Liver (tissue), 9 donors: ENCODE measurements around the gene RAB31. TPM values are rescaled to one million over a fixed set of nuclear protein-coding genes. Genes with fewer than 3 reads are reported as not detected.

Experiments used
- DNase-seq: peaks from one replicate; pipeline ENCODE4 v3.0.0-alpha.2; 2017; ENCODE audit warnings: low spot score
- H3K27ac ChIP-seq, 2 donors: one replicate each; pipeline ENCODE4 v1.7.0; 2013; ENCODE audit warnings: inconsistent platforms in 2 of 2, low read length in 2 of 2, control low read depth in 1 of 2, low read depth in 1 of 2, mild to moderate bottlenecking in 1 of 2
- H3K27me3 ChIP-seq, 4 donors: one replicate each; pipeline versions ENCODE4 v1.6.1 to v1.7.0; 2013; ENCODE audit warnings: low read length in 3 of 4, inconsistent platforms in 1 of 4, mild to moderate bottlenecking in 1 of 4, moderate library complexity in 1 of 4; ENCODE audit not compliant: control insufficient read depth in 4 of 4, insufficient read depth in 4 of 4
- H3K36me3 ChIP-seq, 4 donors: one replicate each; pipeline versions ENCODE4 v1.6.1 to v1.7.0; 2013; ENCODE audit warnings: low read length in 3 of 4, mild to moderate bottlenecking in 3 of 4, low read depth in 1 of 4, moderate library complexity in 1 of 4; ENCODE audit not compliant: control insufficient read depth in 4 of 4, insufficient read depth in 3 of 4
- H3K4me1 ChIP-seq, 4 donors: one replicate each; pipeline versions ENCODE4 v1.6.1 to v1.7.0; 2013; ENCODE audit warnings: low read length in 3 of 4, mild to moderate bottlenecking in 3 of 4, moderate library complexity in 1 of 4; ENCODE audit not compliant: control insufficient read depth in 4 of 4, insufficient read depth in 4 of 4
- H3K4me3 ChIP-seq, 3 donors: one replicate each; pipeline versions ENCODE4 v1.6.1 to v1.7.0; 2013; ENCODE audit warnings: low read length in 3 of 3, control low read depth in 1 of 3, low read depth in 1 of 3, mild to moderate bottlenecking in 1 of 3
- H3K9ac ChIP-seq, 2 donors: one replicate each; pipeline ENCODE4 v1.7.0; 2013; ENCODE audit warnings: low read length in 2 of 2, mild to moderate bottlenecking in 2 of 2, moderate library complexity in 2 of 2, control low read depth in 1 of 2, low read depth in 1 of 2
- H3K9me3 ChIP-seq, 4 donors: one replicate each; pipeline versions ENCODE4 v1.6.1 to v1.7.0; 2013; ENCODE audit warnings: low read length in 3 of 4; ENCODE audit not compliant: control insufficient read depth in 4 of 4
- ATF3 ChIP-seq: IDR thresholded peaks from 2 replicates; pipeline ENCODE4 v1.6.1; 2016; ENCODE audit warnings: antibody characterized with exemption
- CTCF ChIP-seq: fragments of 150-350 bp; IDR thresholded peaks from 2 replicates; pipeline ENCODE4 v1.5.1; 2017; ENCODE audit warnings: improper control_type of control experiment, low read depth, low read length; ENCODE audit not compliant: missing input control
- EGR1 ChIP-seq, 2 donors: IDR thresholded peaks; 2 replicates each; pipeline ENCODE4 v1.6.1; 2016 to 2018; ENCODE audit warnings: antibody characterized with exemption in 2 of 2, low read depth in 2 of 2
- FOXA1 ChIP-seq: IDR thresholded peaks from 2 replicates; pipeline ENCODE4 v1.6.1; 2016; ENCODE audit warnings: antibody characterized with exemption
- FOXA2 ChIP-seq: IDR thresholded peaks from 2 replicates; pipeline ENCODE4 v1.6.1; 2016; ENCODE audit warnings: antibody characterized with exemption
- GABPA ChIP-seq, 2 donors: IDR thresholded peaks in 1 of 2; conservative IDR thresholded peaks in 1 of 2; 2 replicates each; pipeline ENCODE4 v1.6.1; 2016; ENCODE audit warnings: antibody characterized with exemption in 2 of 2, mild to moderate bottlenecking in 1 of 2, moderate library complexity in 1 of 2
- HNF4A ChIP-seq, 2 donors: conservative IDR thresholded peaks; 2 replicates each; pipeline ENCODE4 v1.6.1; 2016; ENCODE audit warnings: antibody characterized with exemption in 2 of 2, mild to moderate bottlenecking in 2 of 2
- HNF4G ChIP-seq: IDR thresholded peaks from 2 replicates; pipeline ENCODE4 v1.6.1; 2016; ENCODE audit warnings: antibody characterized with exemption
- MAX ChIP-seq: IDR thresholded peaks from 2 replicates; pipeline ENCODE4 v1.6.1; 2016; ENCODE audit warnings: antibody characterized with exemption
- NR2F2 ChIP-seq: IDR thresholded peaks from 2 replicates; pipeline ENCODE4 v1.6.1; 2016; ENCODE audit warnings: antibody characterized with exemption
- RAD21 ChIP-seq, 2 donors: IDR thresholded peaks; 2 replicates each; pipeline ENCODE4 v1.6.1; 2016; ENCODE audit warnings: antibody characterized with exemption in 2 of 2, mild to moderate bottlenecking in 2 of 2
- REST ChIP-seq: IDR thresholded peaks from 2 replicates; pipeline ENCODE4 v1.6.1; 2016; ENCODE audit warnings: antibody characterized with exemption, mild to moderate bottlenecking
- RXRA ChIP-seq, 2 donors: IDR thresholded peaks; 2 replicates each; pipeline ENCODE4 v1.6.1; 2017 to 2018; ENCODE audit warnings: antibody characterized with exemption in 2 of 2, mild to moderate bottlenecking in 1 of 2
- SP1 ChIP-seq: IDR thresholded peaks from 2 replicates; pipeline ENCODE4 v1.6.1; 2018; ENCODE audit warnings: antibody characterized with exemption, mild to moderate bottlenecking
- TAF1 ChIP-seq: conservative IDR thresholded peaks from 2 replicates; pipeline ENCODE4 v1.6.1; 2016; ENCODE audit warnings: antibody characterized with exemption, mild to moderate bottlenecking
- ZBTB33 ChIP-seq: IDR thresholded peaks from 2 replicates; pipeline ENCODE4 v1.6.1; 2016; ENCODE audit warnings: antibody characterized with exemption
- WGBS: extraction: QIAGEN DNeasy Blood & Tissue Kit; methylation state at CpG from one replicate; pipeline ENCODE4 v1.1.7; 2013; 5-methylcytosine and 5-hydroxymethylcytosine counted together
- polyA plus RNA-seq, 2 donors: library from polyadenylated mRNA; stranded (reverse) in 1 of 2; unstranded in 1 of 2; fragments of 200-250 nt in 1 of 2; fragments of >200 nt in 1 of 2; fragmentation: Nextera tagmentation in 1 of 2; extraction: Ambion mirVana in 1 of 2; gene quantifications; one replicate each; pipeline versions ENCODE4 v1.2.1 to v1.2.3, GENCODE V29; 2013 to 2015
- total RNA-seq, 2 donors: library from RNA; depleted of rRNA; stranded (reverse); fragments of >200 nt; gene quantifications; one replicate each; pipeline ENCODE4 v1.2.3, GENCODE V29; 2014
- donor health status: healthy.
- donor health status: healthy.
- donor health status: healthy.
- donor health status: healthy.
- donor health status: healthy.

Gene RAB31
- total and polyA plus RNA-seq, 4 donors: 3.6 to 12.8 (median 9.7) TPM

- no peaks in the 10 kb centered on the region for H3K27me3 ChIP-seq
- H3K27ac ChIP-seq: no peak overlapping the region
- TF ChIP-seq HNF4A (conservative IDR thresholded peaks at IDR 0.05): no peak
- no peak for TF ChIP-seq RXRA (IDR thresholded peaks at IDR 0.05)
- no peak for TF ChIP-seq MAX
- no peak for TF ChIP-seq FOXA1
- TF ChIP-seq FOXA2: no peak
- no peak for TF ChIP-seq TAF1
- TF ChIP-seq ZBTB33: no peak
- no peak for TF ChIP-seq HNF4G
- no peak for TF ChIP-seq SP1
- no peak for TF ChIP-seq ATF3
- TF ChIP-seq RAD21 (IDR thresholded peaks at IDR 0.05): no peak
- WGBS: 96% methylated on average over 3 of the region's 3 CpGs
- no peak overlapping the region for H3K9ac ChIP-seq
- no peaks in the 10 kb centered on the region for H3K9me3 ChIP-seq
- H3K4me1 ChIP-seq: no peaks in the 10 kb centered on the region
- H3K36me3 ChIP-seq: no peaks in the 10 kb centered on the region
- H3K4me3 ChIP-seq: no peak overlapping the region
- DNase-seq: no peak
These were observed 17.5 kb upstream of the RAB31 start for GRCh38 chr18:9690418-9691188.

- no peak overlapping the region for H3K4me3 ChIP-seq
- H3K27me3 ChIP-seq: no peaks in the 10 kb centered on the region
- WGBS: 85% methylated on average over 1 of the region's 1 CpG
- no peaks in the 10 kb centered on the region for H3K36me3 ChIP-seq
- H3K27ac ChIP-seq: no peak overlapping the region
- TF ChIP-seq RXRA (IDR thresholded peaks at IDR 0.05) (no peak), FOXA2 (no peak), EGR1 (IDR thresholded peaks at IDR 0.05; ENCODE audit: low read depth in 2 of 2) (no peak), NR2F2 (no peak), ZBTB33 (no peak), HNF4G (no peak), ATF3 (no peak)
- no peaks in the 10 kb centered on the region for H3K9me3 ChIP-seq
- H3K9ac ChIP-seq: no peak overlapping the region
- no peaks in the 10 kb centered on the region for H3K4me1 ChIP-seq
- no peak for DNase-seq
These were observed 16.9 kb upstream of the RAB31 start for GRCh38 chr18:9691235-9691634.

GRCh38 chr18:9694174-9694573, 13.9 kb upstream of the RAB31 start:
- H3K4me3 ChIP-seq: no peak overlapping the region
- no peaks in the 10 kb centered on the region for H3K36me3 ChIP-seq
- no peaks in the 10 kb centered on the region for H3K27me3 ChIP-seq
- WGBS: 88% methylated on average over 5 of the region's 5 CpGs
- H3K9ac ChIP-seq: no peak overlapping the region
- H3K27ac ChIP-seq: no peak overlapping the region
- no peaks in the 10 kb centered on the region for H3K4me1 ChIP-seq
- no peak for DNase-seq
- H3K9me3 ChIP-seq: no peaks in the 10 kb centered on the region
- TF ChIP-seq REST (no peak), MAX (no peak), FOXA1 (no peak), GABPA (IDR thresholded peaks at IDR 0.05 in 1 of 2, conservative IDR thresholded peaks at IDR 0.05 in 1 of 2) (no peak), SP1 (no peak), TAF1 (no peak), CTCF (no peak), NR2F2 (no peak)
